Transverse colon (tissue), 4 donors: Measurements from ENCODE around the gene PPFIA4.

Experiments used
- CTCF ChIP-seq, 5 experiments: fragments of 200-600 bp in 3 of 5; fragments of 450-650 bp in 2 of 5; sonication (generic) in 3 of 5; IDR thresholded peaks; 1 replicate in 2 of 5; 2 replicates in 3 of 5; pipeline ENCODE4 v1.5.1; 2016 to 2017; ENCODE audit warnings: antibody characterized with exemption in 5 of 5, inconsistent platforms in 3 of 5, mild to moderate bottlenecking in 2 of 5, moderate library complexity in 1 of 5
- POLR2AphosphoS5 ChIP-seq, 3 donors: sonication (generic); formaldehyde crosslinking; IDR thresholded peaks; one replicate each; pipeline ENCODE4 v1.6.1; 2016; ENCODE audit warnings: antibody characterized with exemption in 3 of 3

- TF ChIP-seq POLR2AphosphoS5 (IDR thresholded peaks at IDR 0.05) = no peak
- no peak for TF ChIP-seq CTCF (IDR thresholded peaks at IDR 0.05)
Measured at GRCh38 chr1:203038217-203038741, 12.0 kb downstream of the PPFIA4 start.
